Activated T-helper 9 cell treated with anti-CD3 and anti-CD28 coated beads, Interleukin-2, amount 50 U/mL, for 16 hours (primary cell): ENCODE results near the gene SDK2.

Experiments
- DNase-seq: peaks from one replicate; pipeline ENCODE4 v3.0.0-alpha.2; 2020; ENCODE audit warnings: low read depth

SDK2 gene

GRCh38 chr17:73419051-73419450 lies 225.2 kb downstream of the SDK2 start:
- DNase-seq, result no peak

DNA sequence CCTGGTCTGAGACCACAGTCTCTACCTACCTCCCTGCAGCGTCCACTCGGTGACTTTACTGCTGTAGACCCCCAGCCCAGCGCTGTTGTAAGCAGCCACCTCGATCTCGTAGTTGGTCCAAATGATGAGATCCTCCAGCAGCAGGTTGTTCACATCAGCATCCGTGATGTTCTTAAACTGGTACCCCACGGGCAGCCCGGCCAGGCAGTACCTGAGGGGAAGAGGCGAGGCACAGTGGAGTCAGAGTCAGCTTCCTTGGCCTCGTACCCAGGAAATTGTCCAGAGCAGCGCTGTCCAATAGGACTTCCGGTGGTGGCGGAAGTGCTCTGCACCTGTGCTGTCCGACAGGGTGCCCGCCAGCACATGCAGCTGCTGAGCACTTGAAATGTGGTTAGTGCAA lies 228.5 kb downstream of the SDK2 start:
- DNase-seq, result no peak

DNA sequence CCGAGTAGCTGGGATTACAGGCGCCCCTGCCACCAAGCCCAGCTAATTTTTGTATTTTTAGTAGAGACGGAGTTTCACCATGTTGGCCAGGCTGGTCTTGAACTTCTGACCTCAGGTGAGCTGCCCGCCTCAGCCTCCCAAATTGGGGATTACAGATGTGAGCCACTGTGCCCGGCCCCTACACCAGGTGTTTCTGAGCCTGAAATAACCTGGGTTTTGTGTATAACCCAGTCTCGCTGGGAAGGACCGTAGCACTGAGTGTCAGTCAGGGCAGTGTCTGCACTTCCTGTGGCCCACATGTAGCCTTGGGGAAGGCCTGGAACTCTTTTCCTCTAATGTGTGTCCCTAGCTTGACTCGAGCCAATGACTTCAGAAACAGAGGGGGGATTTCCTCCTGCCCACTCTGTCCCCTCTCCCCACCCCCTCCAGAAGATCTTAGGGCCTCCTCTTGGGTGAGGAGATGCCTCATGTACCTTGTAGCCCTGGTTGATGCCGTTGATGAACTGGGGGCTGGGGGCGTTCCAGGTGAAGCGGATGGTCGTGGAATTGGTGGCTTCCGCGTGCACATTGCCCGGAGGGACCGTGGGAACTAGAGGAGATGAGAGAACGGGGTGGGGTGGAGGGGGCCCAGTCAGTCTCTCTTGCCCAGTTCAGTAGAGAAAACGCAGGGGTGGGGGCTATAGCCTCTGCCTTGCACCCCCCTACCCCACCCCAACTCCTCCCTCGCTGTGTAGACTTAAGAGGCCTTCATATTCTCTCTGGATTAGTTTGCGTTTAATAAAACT lies 229.9 kb downstream of the SDK2 start:
- DNase-seq, result no peak

GRCh38 chr17:73412914-73413313 lies 231.3 kb downstream of the SDK2 start:
- DNase-seq, result no peak

GRCh38 chr17:73411313-73411747 lies 232.9 kb downstream of the SDK2 start:
- DNase-seq, result no peak

DNA sequence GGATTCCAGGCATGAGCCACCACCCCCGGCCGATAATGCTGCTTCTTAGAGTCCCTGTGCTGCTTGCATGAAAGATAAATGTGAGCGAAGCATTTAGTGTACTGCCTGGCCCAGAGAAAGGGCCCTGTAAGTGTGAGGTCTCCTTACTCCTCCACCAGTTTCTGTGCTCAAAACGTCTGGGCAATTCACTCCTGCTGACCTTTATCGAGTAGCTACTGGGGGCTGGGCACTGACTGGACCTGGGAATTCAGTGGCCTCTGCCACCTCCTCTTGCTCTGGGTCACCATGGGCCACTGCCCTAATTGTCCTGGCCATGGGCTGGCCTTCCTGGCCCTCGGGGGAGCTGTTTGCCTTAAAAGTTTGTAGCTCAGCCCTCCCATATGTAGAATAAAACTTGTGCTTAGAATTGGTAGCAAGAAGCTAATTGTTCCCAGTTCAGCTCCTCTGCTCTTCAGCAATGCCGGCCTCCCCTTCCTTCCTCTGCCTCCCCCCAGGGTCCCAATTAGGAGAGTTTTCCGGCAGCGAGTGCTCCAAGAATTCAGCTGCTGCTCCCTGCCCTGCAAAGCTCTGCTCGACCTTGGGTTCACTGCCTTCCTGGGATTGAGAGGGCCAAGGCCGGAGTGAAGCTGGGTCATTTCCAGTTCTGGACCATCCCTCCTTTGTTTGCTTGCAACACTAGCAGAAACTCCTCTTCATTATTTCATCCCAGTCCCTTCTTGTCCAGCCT lies 233.5 kb downstream of the SDK2 start:
- no peak for DNase-seq

DNA sequence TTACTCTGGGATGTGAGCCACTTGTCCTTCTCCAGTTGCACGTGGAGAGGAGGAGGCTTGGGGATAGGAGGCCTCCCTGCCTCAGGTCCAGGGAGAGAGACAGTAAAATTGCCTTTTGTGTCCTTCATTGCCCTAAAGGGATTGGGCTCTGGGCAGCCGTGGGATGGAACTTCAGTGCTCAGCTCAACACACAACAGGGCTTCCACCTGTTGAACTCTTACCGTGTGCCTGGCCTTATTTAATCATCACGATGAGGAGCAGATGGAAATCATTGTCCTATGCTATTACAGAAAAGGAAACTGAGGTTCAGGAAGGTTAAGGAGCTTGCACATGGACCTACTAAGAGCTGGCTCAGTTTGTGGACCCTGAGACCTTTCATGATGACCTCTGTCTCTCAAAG lies 240.0 kb downstream of the SDK2 start:
- DNase-seq, result no peak

DNA sequence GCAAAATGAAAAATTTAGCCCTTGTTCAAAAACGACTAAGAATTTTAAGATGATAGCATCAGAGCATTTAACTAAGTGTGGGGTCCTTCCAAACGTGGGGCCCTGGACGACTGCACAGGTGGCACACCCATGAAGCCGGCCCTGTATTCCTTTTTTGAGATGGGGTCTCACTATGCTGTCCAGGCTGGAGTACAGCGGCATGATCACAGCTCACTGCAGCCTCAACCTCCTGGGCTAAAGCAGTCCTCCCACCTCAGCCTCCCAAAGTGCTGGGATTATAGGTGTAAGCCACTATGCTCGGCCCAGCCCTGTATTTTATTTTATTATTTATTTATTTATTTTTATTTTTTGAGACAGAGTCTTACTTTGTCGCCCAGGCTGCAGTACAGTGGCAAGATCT lies 241.8 kb downstream of the SDK2 start:
- DNase-seq, result no peak

DNA sequence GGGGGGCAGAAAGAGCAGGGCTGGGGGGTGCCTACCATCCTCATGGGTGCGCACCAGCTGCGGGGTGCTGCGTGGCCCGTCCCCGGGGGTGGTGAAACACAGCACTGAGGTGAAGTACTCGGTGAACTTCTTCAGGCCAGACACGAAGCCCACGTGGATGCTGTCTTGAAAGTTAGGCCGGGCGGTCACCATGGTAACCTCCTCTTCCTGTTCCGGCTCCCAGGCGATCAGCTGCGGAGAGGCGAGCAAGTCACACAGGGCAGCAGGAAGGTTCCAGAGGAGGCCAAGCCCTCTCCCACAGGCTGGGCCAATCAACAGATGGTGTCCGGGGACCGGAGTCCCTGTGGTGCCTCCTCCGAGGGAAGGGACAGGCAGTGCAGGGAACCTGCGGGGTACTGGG lies 242.3 kb downstream of the SDK2 start:
- DNase-seq, result no peak

DNA sequence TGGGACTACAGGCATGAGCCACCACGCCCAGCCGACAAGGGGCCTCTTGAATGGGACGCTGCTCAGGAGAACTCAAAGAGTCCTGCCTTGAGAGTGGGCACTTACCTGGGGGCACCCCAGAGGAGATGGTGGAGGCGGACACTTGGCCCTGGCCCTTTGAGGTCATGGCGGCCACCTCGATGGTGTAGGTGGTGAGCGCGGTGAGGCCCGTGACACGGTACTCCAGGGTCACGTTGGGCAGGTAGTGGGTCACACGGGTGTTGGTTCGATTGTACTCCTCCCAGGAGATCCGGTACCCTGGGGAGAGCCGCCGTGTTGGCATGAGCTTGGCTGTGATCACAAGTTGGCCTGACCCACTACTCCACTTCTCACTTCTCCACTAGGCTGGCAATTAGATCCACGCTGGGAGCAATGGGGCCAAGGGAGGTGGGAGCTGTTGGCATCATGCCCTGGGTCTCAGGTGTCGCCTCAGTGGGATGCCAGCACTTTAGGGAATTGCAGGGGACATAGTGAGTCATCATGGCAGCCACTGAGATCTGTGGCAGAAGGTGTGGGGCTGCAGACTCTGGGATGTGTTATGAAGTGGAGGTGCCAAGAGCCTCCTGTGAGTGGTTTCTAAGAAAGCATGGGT lies 243.2 kb downstream of the SDK2 start:
- DNase-seq, result no peak

DNA sequence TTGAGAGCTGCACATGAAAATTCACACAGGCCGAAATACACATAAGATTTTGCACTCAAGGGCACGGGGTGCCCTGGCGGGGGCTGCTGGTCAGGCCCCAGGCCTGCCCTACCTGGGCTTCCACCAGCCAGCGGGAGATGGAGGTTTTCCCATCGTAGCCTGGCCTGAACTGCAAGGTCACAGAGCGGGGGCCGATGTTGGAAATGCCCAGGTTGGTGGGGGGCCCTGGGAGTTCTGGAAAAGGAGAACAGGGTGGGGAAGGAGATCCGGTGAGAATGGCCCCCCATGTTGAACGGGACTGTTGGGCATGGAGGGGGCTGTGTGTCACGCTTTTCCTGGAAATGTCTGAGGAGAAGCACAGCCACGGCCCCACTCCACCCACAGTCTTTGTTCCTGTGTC lies 245.2 kb downstream of the SDK2 start:
- no peak for DNase-seq

DNA sequence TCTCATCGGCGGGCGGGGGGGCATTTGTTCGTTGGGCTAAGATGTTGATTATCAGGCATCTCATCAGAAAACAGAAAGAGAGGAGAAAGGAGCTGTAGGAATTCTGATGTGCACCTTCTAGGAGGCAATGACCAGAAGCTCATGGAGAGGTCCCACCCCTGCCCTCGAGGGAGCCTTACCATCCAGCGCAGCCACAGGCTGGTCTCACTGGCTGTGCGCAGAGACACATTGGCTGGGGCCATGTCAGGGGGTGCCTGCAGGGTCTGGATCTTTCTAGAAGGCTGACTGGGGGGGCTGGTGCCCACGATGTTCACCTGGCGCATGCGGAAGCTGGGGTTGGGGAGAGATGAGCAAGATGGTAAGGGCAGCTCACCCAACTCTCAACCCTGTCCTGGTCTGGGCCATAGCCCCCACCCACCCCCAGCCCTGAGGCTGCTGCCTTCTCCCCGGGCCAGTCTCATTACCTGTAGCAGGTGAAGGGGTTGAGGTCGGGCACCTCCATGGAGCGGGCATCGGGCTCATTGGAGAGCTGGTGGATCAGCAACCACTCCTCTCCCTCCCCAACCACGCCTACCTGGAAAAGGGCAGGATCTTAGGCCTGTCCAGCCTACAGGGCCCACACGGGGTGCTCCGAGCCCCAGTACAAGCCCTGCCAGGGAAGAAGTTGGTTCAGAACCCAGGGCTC lies 246.2 kb downstream of the SDK2 start:
- no peak for DNase-seq

DNA sequence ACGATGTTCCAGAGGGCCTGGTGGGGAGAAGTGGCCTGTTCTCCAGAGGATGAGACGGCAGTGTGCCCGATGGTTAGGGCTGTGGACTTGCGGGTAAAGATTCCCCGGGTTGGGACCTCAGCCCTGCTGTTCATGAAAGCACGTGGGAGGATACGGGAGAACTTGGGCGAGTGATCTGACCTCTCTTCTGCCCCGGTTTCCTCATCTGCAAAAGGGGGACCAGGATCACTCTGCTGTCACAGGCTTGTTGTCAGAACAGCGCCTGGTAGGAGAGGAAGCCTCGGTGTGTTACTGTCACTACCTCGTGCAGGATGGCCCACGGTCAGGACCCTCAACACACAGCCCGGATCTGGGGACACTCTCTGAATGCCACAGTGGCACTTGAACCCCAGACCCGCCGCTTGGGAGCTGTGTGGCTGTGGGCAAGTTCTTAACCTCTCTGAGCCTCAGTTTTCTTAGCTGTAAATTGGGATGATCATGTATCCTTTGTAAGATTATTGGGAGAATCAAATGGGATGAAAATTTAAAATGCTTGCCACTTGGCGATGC lies 246.9 kb downstream of the SDK2 start:
- DNase-seq, result no peak

DNA sequence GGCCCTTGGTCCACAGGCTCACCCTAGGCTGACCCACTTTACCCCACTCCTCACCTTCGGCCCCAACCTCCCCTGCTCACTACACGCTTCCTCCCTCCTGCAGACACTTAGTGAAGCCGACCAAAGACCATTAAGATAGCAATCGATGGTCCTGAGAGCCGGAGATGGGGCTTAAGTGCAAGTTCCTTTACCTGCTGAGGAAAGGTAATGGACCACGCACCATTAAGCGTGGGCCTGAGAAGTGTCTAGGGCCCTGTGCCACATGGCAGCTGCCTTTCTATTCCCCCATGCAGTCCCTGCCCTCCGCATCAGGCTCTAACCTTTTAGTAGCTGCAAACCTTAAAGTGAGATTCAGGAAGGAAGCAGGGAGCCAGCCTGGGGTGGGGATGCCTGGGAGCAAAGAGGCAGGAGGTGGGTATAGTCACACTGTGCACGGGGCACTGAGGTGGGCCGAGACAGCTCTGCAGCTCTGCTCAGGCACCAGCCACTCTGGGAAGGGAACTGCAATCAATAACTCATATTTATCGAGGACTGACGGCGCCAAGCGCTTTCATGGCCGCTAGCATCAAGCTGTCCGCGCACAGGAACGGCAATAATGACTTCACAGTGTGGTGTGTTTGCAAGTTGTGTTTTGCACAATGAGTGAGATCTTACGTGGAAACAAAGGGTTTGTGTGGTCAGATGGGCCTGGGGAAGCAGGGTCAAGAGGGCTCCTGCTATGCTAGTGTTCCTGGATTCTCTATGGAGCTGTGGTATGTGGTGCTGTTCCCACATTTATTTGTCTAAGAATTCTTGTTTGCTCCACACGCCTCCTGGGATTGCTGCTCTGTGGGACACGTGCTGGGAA lies 247.6 kb downstream of the SDK2 start:
- DNase-seq, result no peak

DNA sequence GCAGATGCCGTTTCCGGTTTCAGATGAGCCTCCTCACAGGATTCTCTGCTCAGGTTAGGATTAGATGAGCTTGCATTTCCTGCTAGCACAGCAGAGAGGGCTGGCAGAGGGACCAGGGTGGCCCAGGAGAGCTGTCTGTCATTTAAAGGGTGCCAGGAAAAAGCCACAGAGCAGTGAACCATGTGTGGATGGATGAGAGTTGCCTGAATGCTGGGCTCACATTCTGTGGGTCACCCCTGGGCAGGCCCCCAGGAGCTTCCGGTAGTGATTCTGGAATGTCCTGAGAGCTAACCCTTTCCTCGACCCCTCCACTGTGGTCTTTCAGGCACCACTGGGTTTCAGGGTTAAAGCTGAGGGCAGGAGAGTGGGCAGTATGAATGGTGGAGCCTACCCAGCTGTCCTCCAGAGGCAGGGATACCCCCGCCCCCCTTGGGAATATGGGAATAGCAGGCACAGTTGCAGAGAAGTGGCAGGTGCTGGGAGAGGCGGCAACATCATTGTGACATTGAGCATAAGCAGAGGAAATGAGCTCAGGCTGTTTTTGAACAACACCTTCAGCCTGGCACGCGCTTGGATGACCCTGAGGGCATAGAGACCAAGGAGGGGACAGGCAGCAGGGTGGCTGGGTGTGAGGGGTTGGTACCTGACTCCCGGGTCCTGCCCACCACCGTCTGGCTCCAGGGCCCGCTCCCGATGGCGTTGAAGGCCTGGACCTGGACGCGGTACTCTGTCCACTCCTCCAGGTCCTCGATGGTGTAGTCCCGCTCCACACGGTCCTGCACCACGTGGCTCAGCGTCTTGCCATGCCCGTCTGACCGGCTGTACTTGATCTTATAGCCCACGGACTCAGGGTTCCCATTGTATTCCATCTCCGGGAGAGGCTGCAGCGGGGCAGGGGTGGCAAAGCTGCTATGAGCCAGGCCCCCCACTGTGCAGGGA lies 249.5 kb downstream of the SDK2 start:
- no peak for DNase-seq

DNA sequence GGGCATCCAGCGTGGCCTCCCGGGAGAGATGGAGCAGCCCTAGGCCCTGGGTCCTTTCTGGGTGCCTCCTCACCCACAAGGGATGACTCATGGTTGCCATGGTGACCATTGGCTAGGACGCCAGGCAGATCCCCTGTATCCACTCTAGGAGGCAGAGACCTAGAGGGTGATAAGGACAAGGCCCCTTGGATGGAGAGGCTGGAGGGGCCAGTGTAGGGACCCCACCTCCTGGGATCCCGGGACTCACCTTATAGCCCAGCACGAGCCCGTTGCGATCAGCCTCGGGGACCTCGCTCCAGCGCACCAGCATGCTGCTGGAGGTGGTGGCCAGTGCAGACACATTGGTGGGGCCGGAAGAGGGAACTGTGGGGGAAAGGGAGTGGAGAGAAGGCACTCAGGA lies 250.3 kb downstream of the SDK2 start:
- DNase-seq, result no peak

DNA sequence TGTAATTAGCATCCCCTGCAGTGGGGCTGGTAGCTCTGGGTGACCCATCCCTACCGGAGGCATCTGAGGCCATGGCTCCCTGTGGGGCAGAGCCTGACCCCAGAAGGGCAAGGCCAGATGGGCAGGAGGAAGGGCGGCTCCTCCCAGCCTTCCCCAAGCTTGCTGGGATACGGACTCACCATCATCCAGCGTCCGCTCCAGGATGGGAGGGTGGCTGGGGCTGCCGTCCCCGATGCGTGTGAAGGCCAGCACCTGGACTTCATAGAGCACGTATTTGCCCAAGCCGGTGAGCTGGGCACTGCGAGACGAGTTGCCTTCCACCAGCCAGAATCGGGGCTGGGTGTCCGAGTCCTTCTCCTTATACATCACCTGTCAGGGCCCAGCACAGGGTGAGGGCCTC lies 250.9 kb downstream of the SDK2 start:
- no peak for DNase-seq

GRCh38 chr17:73391331-73392265 lies 252.6 kb downstream of the SDK2 start:
- no peak for DNase-seq

DNA sequence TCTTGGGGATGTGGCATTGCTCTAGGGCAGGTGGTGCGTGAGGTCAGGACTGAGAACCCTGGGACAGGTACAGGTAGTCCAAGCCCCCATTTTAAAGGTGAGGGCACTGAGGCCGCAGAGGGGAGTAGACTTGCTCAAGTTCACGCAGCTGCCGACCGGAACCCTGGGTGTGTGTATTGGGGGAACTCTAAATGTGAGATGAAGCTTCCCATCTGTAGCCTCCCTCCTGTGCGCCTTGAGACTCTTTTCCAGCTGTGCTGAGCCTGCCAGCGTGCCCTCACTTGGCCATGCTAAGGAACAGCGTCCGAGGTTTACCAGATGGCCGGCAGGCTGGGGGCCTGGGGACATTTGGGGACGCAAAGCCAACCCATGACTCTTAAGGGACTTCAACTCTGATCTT lies 253.4 kb downstream of the SDK2 start:
- no peak for DNase-seq
